ENCODE measurements around the gene AGAP1.

AGAP1 gene

DNA sequence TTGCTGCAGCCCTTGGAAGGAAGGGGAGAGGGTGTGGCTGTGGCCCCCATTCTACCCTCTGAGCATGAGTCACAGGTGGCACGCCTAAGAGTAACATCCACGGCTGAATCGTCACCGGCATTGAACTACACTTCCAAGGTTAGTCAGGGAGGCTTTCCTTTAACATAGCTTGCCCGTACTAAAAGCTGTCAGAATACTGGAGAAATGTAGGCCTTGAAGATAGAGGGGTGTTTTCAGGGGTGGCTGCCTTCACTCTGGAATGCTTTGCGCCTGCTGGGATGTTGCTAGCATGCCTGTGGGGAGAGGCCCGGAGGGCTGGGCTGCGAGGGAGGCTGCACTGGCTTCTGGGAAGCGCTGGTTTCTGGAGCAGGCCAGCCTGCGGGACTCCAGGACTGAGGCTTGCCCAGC, 333.7 kb downstream of the AGAP1 start:
- no peak for FAIRE-seq

DNA sequence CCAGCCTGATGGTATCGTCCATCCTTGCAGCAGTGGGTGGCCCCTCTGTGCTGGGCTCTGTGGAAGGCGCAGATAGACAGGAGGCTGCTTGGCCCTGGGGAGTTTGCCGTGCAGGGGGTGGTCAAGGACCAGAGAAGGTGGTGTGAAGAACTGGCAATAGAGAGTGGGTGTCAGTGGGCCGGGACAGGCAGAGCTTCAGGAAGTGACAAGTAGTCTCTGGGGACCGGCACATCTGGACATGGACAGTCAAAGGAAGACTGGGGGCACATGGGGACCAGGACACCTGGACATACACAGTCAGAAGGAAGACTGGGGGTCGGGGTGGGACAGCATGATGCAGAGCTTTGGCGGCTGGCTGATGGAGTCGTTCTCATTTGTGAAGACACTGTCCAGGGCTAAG, 335.9 kb downstream of the AGAP1 start:
- FAIRE-seq = no peak

DNA sequence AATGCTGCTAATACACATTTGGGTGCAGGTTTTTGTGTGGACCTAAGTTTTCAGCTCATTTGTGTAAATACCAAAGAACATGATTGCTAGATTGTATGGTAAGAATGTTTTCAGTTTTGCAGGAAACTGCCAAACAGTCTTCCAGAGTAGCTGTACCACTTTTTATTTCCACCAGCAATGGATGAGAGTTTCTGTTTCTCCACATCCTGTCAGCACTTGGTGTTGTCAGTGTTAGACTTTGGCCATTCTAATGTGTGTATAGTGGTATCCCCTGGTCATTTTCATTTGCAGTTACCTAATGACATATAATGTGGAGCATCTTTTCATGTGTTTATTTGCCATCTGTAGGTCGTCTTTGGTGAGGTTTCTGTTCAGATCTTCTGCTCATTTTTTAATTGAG, 337.9 kb downstream of the AGAP1 start:
- FAIRE-seq = no peak

GRCh38 chr2:235832941-235833340, 339.1 kb downstream of the AGAP1 start:
- FAIRE-seq = no peak

DNA sequence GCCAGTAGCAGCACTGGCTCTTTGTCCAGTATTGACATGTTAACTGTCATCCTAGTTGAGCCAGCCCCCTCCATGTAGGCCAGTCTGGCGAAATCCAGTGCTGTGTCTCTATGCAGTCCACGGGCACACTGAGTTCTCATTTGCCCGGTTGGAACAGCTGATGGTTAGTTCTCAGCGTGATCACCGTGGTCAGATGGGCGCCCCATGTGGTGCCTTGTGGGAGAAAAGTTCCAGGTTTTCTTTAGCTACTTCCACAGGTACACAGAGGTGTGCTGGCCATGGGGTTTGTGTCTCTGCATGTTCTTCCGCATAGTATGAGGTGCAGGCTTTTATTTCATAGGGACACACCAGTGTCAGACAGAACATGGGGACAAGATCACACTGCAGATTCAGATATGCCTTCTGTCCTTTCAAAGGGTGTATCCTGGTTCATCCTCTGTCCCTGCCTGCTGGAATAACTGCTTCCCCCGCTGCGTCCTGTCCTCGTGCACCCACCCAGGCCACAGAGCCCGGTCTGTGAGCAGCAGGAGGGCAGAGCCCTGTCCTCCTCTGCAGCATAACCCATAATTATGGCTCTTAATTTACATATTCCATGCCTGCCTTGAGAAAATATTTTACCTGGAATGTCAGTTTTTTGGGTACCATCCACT, 340.3 kb downstream of the AGAP1 start:
- no peak for FAIRE-seq

GRCh38 chr2:235834781-235835180, 340.9 kb downstream of the AGAP1 start:
- no peak for FAIRE-seq

DNA sequence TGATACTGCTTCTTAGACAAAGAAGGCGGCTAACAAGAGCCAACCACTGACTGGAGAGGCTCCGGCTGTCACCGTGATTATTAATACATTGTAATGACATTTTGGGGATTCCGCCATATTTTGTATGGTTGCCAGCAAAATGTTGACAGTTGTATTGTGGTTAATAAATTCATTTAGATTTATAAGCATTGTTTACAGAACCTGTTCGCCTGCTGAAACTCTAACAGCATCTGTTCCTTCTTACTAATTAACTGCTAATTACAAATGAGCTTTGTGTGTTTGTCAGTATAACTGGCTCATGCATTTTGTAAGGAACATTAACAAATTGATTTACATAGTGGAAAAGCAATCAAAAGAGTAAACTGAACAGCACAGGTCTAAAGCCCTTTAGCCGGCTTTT, 342.0 kb downstream of the AGAP1 start:
- no peak for FAIRE-seq

- no peak for FAIRE-seq
Observed at GRCh38 chr2:235836491-235836911, 342.7 kb downstream of the AGAP1 start.

- no peak for FAIRE-seq
Observed at GRCh38 chr2:235839226-235839625, 345.4 kb downstream of the AGAP1 start.

DNA sequence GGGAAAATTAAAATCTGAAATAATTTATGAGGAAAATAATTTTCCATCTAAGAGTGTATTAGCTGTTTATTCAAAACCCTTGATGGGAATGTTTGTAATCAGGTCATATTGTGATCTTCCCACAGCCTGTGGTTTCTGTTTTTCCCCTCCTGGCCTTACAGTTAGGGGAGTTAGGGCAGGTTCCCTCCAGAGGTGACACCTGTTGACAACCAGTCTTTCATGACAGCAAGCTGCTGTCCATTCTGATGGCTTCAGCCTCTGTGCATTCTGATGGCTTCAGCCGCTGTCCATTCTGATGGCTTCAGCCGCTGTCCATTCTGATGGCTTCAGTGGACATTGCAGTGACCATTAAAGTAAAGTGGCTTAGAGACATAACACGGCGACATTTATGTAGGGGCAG, 346.1 kb downstream of the AGAP1 start:
- no peak for FAIRE-seq

DNA sequence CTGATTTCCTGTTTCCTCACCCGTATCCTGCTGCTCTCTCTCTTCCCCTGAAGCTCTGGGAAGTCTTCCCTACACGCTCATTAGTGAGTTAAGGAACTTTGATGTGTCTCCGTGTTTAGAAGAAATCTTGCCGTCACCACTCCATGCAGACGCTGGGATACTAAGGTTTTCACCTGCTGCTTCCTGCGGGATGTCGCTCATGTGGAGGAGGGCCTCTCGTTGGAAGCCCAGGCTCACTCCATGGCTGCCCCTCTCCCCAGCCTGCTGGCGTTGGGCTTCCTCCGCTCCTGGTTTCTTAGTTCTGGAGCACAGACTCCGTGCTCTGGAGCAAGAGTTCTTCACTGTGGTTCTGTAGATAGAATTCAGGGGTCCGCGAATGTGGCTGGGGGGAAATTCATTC, 348.0 kb downstream of the AGAP1 start:
- no peak for FAIRE-seq

GRCh38 chr2:235842941-235843340, 349.1 kb downstream of the AGAP1 start:
- FAIRE-seq = no peak

- no peak for FAIRE-seq
Observed at GRCh38 chr2:235843591-235844395, 349.9 kb downstream of the AGAP1 start.

DNA sequence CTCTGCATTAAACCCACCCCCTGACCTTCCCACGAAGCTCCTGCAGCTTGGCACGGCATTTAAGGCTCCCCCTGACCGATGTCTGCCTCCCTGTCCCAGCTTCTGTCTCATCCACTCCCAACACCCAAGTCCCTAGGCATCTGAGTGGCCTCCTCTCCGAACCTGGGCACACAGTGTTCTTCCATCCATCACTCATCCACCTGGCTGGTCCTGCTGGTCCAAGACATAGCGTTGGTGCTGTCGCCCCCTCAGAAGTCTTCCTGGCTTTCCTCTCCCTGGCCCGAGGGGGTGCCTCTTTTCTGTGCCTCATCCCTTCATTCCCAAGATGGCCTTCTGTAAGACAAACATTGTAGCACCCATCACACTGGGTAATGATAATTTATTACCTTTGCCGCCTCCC, 350.7 kb downstream of the AGAP1 start:
- no peak for FAIRE-seq

DNA sequence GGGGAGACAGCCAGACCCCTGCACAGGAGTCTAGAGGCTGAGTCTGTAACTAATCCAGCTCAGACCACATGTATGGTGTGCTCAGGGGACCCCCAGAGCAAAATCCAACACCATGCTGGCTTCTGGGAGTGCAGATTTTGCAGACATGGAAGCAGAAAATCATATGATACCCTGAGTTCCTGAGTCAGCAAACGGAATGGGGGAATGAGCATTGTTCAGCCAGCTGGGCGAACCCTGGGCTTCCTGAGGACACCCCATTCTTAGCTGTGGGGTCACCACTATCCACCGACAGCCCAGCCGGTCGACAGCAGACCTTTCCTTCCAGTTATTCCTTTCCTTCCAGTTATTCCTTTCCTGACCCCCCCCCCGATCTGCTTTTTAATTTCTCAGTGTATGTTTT, 351.4 kb downstream of the AGAP1 start:
- FAIRE-seq = no peak

DNA sequence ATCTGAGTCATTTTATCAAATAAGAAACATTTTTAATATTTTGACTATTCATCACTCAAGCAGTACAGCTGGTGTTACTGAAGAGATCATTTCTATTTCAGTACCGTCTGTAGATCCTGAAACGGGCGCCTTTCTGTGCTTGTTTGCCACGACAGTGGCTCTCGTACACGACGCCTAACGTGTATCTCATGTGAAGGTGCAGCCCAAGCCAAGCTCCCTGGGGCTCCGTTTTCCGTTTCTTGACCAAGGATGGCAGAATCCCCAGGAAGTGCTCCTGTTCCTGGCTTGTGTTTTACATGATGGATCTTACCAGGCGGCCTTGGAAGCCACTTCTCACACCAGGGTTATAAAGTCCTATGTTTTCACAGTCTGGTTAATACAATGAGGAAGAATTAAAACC, 353.7 kb downstream of the AGAP1 start:
- no peak for FAIRE-seq

DNA sequence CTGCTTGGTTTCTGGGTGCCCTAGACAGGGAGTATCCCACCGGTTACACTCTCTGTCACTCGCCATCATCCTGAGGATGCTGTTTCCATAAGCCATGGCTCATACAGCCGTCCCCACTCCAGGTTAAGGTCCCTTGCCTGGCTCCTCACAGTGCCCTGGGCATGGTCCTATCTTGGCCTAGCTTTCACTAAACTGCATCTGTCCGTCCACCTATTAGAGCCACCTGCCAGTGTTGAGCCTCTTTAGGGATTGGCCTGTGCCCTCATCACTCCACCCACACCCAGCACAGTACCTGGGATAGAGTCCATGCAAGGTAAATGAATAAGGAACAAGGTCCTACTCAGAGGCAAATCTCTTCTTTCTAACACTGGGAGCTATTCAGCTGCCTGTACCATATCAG, 354.2 kb downstream of the AGAP1 start:
- no peak for FAIRE-seq

GRCh38 chr2:235848946-235849345, 355.1 kb downstream of the AGAP1 start:
- FAIRE-seq = no peak

DNA sequence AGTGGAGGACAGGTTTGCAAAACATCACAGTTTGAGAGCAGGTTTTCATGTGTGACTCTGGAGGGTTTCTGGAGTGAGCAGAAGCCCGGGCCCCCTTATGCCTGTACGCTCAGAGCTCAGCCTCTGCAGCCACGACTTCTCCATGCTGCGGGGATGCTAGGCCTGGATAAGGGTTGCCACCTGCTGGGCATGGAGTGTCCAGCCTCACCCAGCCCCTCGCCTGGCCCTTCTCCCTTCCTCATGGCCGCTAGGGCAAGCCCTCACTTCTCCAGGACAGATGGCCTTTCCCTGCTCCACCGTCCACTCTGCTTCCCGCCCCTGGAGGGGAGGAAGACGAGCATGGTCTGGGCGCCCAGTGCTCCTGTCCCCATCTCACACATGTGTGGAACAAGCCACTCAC, 355.6 kb downstream of the AGAP1 start:
- no peak for FAIRE-seq

GRCh38 chr2:235850289-235850688, 356.4 kb downstream of the AGAP1 start:
- no peak for FAIRE-seq

DNA sequence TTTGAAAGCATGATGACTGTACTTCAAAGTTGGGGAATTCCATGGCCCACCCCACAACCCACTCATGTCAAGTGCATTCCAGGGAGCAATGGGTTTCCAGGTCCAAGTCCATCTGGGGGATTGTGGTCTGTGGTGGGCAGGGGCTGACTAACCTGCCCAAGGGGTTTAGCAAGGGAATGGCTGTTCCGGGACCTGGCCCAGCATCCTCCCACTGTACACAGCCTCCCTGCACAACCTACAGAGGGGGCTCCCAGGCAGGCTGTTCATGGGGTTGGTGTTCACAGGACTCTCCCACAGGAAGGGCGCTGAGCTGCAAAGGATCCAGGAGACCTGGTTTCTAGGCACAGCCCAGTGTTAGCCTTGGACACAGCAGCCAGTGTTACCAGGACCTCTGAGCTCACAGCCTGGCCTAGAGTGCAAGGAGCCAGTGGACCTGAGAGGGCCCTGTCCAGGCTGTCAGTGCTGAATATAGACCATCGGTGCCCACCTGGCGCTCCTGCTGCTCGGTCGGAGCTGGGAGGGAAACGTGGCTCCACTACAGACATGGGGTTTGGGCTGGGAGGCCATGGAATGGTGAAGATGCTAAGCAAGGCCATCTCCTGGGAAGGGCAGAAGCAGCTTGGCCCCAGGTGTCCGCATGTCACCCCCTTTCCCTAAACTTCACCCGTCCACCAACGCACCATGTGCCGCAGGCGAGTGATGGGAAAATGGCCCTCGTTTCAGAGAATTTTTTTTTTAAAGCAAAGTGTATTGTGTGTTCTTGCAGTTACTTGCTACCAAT, 357.1 kb downstream of the AGAP1 start:
- FAIRE-seq = no peak

DNA sequence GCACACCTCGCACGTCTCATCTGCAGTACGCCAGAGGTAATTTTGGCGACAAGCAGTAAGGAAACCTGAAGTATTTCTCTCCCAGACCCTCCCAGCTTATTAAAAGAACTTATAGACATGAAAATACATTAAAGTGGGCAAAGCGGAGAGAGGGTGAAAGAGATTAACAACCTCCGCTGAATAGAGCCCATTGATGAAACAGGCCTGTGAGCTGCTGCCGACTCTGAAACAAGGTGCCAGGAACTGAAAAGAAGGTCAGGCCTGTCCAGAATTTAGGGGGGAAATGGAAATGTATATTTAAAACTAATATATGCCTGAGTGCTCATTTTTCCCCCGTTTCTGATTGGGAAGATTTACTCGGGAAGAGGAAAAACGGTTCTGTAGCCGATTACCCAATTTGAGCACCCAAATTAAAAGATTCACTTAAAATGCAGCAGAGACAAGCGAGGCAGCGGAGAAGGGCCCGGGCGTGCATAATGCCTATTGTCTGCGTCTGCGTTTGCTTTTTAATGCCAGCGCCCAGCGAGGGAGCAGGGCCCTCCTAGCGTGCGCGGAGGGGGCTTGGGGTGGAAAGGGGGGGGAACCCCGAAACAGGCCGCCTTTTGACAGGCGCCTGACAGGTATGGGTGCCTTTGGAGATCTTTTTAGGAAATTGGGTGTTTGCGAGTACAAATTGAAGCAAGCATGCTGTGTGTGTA, 358.1 kb downstream of the AGAP1 start:
- no peak for FAIRE-seq

- FAIRE-seq = no peak
Observed at GRCh38 chr2:235852526-235852920, 358.7 kb downstream of the AGAP1 start.

Data from TTC549 (cell line).